Duodenal mucosa (tissue), 2 donors: Measurements from ENCODE around the gene DAB1.

ENCODE experiments used
- H3K27ac ChIP-seq: one replicate; pipeline ENCODE4 v1.7.0; 2013; ENCODE audit warnings: low read depth, low read length
- H3K27me3 ChIP-seq, 2 donors: one replicate each; pipeline ENCODE4 v1.7.0; 2013; ENCODE audit warnings: low read length in 2 of 2, control low read depth in 1 of 2; ENCODE audit not compliant: insufficient read depth in 2 of 2, control insufficient read depth in 1 of 2
- H3K36me3 ChIP-seq, 2 donors: one replicate each; pipeline ENCODE4 v1.7.0; 2013; ENCODE audit warnings: low read length in 2 of 2, control low read depth in 1 of 2; ENCODE audit not compliant: insufficient read depth in 2 of 2, control insufficient read depth in 1 of 2
- H3K4me1 ChIP-seq, 2 donors: one replicate each; pipeline ENCODE4 v1.7.0; 2013; ENCODE audit warnings: low read length in 2 of 2, control low read depth in 1 of 2; ENCODE audit not compliant: insufficient read depth in 2 of 2, control insufficient read depth in 1 of 2
- H3K4me3 ChIP-seq, 2 donors: one replicate each; pipeline ENCODE4 v1.7.0; 2013; ENCODE audit warnings: low read length in 2 of 2, low read depth in 1 of 2
- H3K9ac ChIP-seq, 2 donors: one replicate each; pipeline ENCODE4 v1.7.0; 2013; ENCODE audit warnings: low read length in 2 of 2, low read depth in 1 of 2
- H3K9me3 ChIP-seq, 2 donors: one replicate each; pipeline ENCODE4 v1.7.0; 2013; ENCODE audit warnings: low read length in 2 of 2, control low read depth in 1 of 2; ENCODE audit not compliant: control insufficient read depth in 1 of 2

Gene DAB1

GRCh38 chr1:57127976-57128375 lies 295.9 kb downstream of the DAB1 start:
- no peaks in the 10 kb centered on the region for H3K27me3 ChIP-seq
- H3K4me1 ChIP-seq = no peaks in the 10 kb centered on the region
- H3K27ac ChIP-seq = no peak overlapping the region
- H3K4me3 ChIP-seq = no peak overlapping the region
- no peak overlapping the region for H3K9ac ChIP-seq
- H3K36me3 ChIP-seq = no peaks in the 10 kb centered on the region
- H3K9me3 ChIP-seq = no peaks in the 10 kb centered on the region

GRCh38 chr1:57124768-57125446 lies 299.0 kb downstream of the DAB1 start:
- no peaks in the 10 kb centered on the region for H3K36me3 ChIP-seq

GRCh38 chr1:57124170-57124569 lies 299.7 kb downstream of the DAB1 start:
- no peaks in the 10 kb centered on the region for H3K36me3 ChIP-seq
- H3K4me1 ChIP-seq = no peaks in the 10 kb centered on the region
- H3K27ac ChIP-seq = no peak overlapping the region
- no peak overlapping the region for H3K4me3 ChIP-seq
- H3K9me3 ChIP-seq = no peaks in the 10 kb centered on the region
- no peaks in the 10 kb centered on the region for H3K27me3 ChIP-seq
- no peak overlapping the region for H3K9ac ChIP-seq

More at GRCh38 chr1:57124768-57125446, 299.0 kb downstream of the DAB1 start:
- H3K27me3 ChIP-seq = no peaks in the 10 kb centered on the region
- H3K4me3 ChIP-seq = no peak overlapping the region
- H3K9me3 ChIP-seq = no peaks in the 10 kb centered on the region
- no peaks in the 10 kb centered on the region for H3K4me1 ChIP-seq
- H3K27ac ChIP-seq = no peak overlapping the region
- H3K9ac ChIP-seq = no peak overlapping the region

DNA sequence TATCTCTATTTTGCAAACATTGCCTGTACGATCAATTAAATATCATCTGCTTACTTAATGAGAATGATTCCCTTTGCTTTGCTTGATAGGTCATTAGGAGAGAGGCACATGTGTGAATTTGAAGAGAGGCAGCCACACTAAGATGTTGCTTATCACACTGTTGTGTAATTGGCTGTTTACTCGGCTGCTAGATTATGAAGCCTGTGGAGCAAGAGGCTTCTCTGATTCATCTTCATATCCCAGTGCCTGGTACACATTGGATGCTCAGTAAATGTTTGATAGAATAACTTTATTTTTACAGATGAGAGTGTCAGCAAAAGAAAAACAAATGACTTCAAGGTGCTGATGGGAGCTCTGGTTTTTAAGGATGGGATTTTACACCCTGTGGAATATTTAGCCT lies 301.8 kb downstream of the DAB1 start:
- no peaks in the 10 kb centered on the region for H3K36me3 ChIP-seq
- H3K27me3 ChIP-seq = no peaks in the 10 kb centered on the region
- no peak overlapping the region for H3K9ac ChIP-seq
- H3K9me3 ChIP-seq = no peaks in the 10 kb centered on the region
- H3K27ac ChIP-seq = no peak overlapping the region
- no peaks in the 10 kb centered on the region for H3K4me1 ChIP-seq
- no peak overlapping the region for H3K4me3 ChIP-seq

DNA sequence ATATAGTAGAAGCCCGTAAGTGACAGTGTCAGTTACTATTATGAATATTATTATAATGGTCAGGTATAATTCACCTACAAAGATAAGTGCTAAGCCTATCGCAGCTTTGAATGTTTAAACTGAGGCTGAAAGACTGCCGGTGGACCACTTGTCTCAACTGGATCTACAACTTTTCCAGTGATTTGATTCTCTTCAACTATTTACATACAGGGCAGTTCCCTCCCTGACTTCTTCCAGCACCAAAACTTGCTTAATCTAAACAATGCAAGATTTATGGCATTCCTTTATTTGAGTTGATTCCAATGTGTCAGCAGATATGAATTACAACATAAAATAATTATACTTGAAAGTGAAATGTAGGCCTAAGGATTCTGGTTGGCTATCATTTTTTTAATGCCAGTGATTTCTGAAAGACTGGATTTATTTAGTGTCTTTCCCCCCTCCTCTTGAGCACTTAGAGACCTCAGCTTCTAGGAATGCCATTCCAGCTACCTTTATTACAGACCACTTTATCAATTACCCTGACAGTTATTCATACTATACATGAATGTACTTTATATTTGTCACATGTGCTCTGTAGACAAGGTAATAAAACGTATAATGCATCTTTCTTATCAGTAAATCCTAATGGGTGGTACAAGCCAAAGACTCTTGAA lies 304.8 kb downstream of the DAB1 start:
- Histone ChIP-seq H3K4me3 (no peak overlapping the region), H3K36me3 (no peaks in the 10 kb centered on the region), H3K9ac (no peak overlapping the region), H3K27me3 (no peaks in the 10 kb centered on the region), H3K4me1 (no peaks in the 10 kb centered on the region), H3K9me3 (no peaks in the 10 kb centered on the region), H3K27ac (no peak overlapping the region)

DNA sequence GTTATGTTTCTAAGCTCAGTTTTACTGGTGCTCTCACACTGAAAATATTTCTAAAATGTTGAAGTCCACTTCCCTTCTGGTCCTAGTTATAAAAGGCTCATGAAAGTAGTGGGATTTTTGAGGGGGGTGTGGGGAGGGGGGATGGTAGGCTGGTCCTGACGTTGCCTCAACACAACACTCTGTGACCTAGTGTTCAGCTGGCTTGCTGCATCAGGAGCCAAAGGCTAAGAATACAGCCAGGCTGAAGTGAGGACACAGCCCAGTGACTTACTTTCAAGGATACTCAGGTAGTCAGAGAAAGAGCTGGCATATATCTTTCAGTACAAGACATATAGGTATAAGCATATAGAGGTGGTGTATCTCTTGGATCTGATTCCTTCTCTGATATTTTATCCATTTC lies 306.1 kb downstream of the DAB1 start:
- Histone ChIP-seq H3K9me3 (no peaks in the 10 kb centered on the region), H3K9ac (no peak overlapping the region), H3K36me3 (no peaks in the 10 kb centered on the region), H3K27ac (no peak overlapping the region), H3K4me3 (no peak overlapping the region), H3K4me1 (no peaks in the 10 kb centered on the region), H3K27me3 (no peaks in the 10 kb centered on the region)

GRCh38 chr1:57116871-57117270 lies 307.0 kb downstream of the DAB1 start:
- no peaks in the 10 kb centered on the region for H3K36me3 ChIP-seq
- no peak overlapping the region for H3K9ac ChIP-seq
- H3K27ac ChIP-seq = no peak overlapping the region
- H3K4me3 ChIP-seq = no peak overlapping the region
- no peaks in the 10 kb centered on the region for H3K4me1 ChIP-seq
- no peaks in the 10 kb centered on the region for H3K9me3 ChIP-seq
- H3K27me3 ChIP-seq = no peaks in the 10 kb centered on the region

DNA sequence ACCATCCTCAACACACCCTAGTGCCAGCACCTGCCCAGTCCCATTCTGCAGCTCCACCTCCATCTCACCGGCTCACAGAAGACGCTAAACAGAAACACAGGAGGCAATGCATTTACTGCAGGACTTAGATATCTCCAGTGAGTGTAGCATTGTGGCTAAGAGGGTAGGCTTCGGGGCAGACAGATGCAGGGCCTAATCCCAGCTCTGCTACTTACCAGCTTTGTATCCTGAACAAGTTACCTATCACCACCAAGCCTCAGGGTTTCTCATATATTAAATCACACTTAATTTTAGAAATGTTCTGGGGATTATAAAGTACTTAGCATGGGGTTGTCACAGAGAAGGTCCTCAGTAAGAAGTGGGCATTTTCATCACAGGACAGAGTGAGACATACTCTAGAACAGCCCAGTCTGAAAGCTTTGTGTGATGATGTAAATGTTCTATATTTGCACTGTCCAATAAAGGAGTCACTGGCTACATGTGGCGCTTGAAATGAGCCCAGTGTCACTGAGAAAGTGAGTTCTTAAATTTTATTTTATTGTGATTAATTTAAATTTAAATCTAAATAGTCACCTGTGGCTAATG lies 308.7 kb downstream of the DAB1 start:
- Histone ChIP-seq H3K36me3 (no peaks in the 10 kb centered on the region), H3K27ac (no peak overlapping the region), H3K4me3 (no peak overlapping the region), H3K9ac (no peak overlapping the region), H3K27me3 (no peaks in the 10 kb centered on the region), H3K4me1 (no peaks in the 10 kb centered on the region), H3K9me3 (no peaks in the 10 kb centered on the region)

GRCh38 chr1:57112148-57112547 lies 311.7 kb downstream of the DAB1 start:
- Histone ChIP-seq H3K27ac (no peak overlapping the region), H3K9me3 (no peaks in the 10 kb centered on the region), H3K36me3 (no peaks in the 10 kb centered on the region), H3K27me3 (no peaks in the 10 kb centered on the region), H3K9ac (no peak overlapping the region), H3K4me1 (no peaks in the 10 kb centered on the region), H3K4me3 (no peak overlapping the region)

- Histone ChIP-seq H3K9me3 (no peaks in the 10 kb centered on the region), H3K27me3 (no peaks in the 10 kb centered on the region), H3K36me3 (no peaks in the 10 kb centered on the region), H3K27ac (no peak overlapping the region), H3K4me1 (no peaks in the 10 kb centered on the region), H3K4me3 (no peak overlapping the region), H3K9ac (no peak overlapping the region)
Observed at GRCh38 chr1:57111175-57111574, 312.7 kb downstream of the DAB1 start.
